ENCODE measurements around the gene CEBPA. TPM values are rescaled to one million over a fixed set of nuclear protein-coding genes. Genes with fewer than 3 reads are reported as not detected.

Gene CEBPA
- polyA plus RNA-seq, 1 donor = 125 TPM

GRCh38 chr19:33250500-33250899 lies 51.8 kb downstream of the CEBPA start:
- H3K4me1 ChIP-seq (ENCODE audit: control insufficient read depth, insufficient read depth, low read length) = peaks cover 17% of the 10 kb centered on the region
- no peaks in the 10 kb centered on the region for H3K27me3 ChIP-seq (ENCODE audit: control insufficient read depth, insufficient read depth, low read length)
- no peak overlapping the region for H3K27ac ChIP-seq (ENCODE audit: low read length)
- no peak for DNase-seq
- peaks cover 10% of the 10 kb centered on the region for H3K9me3 ChIP-seq (ENCODE audit: control insufficient read depth, low read depth, low read length)
- no CpG with 5 or more reads among the region's 1 CpG for WGBS (ENCODE audit: insufficient coverage, low lambda C conversion rate)
- H3K36me3 ChIP-seq (ENCODE audit: control insufficient read depth, insufficient read depth, low read length) = no peaks in the 10 kb centered on the region
- no peak overlapping the region for H3K4me3 ChIP-seq (ENCODE audit: low read length)

Other genes starting within 250 kb of the CEBPA start
- 34.4 TPM for gene RHPN2, start 237.6 kb downstream of the CEBPA start, polyA plus RNA-seq
- gene GPATCH1, start 221.4 kb downstream of the CEBPA start, polyA plus RNA-seq = 11.9 TPM
- gene WDR88, start 170.4 kb downstream of the CEBPA start, polyA plus RNA-seq = 0.54 TPM
- gene LRP3, start 108.2 kb downstream of the CEBPA start, polyA plus RNA-seq = 37.8 TPM
- gene SLC7A10, start 76.7 kb downstream of the CEBPA start, polyA plus RNA-seq = 20.9 TPM
- gene CEBPG, start 71.2 kb upstream of the CEBPA start, polyA plus RNA-seq = 62.9 TPM
- gene PEPD, start 219.3 kb upstream of the CEBPA start, polyA plus RNA-seq = 216 TPM